Lung microvascular endothelial cell (primary cell): ENCODE results near the gene AP2B1. TPM values are rescaled to one million over a fixed set of nuclear protein-coding genes. Genes with fewer than 3 reads are reported as not detected.
A peak's percentile ranks its signal among the peaks of the same experiment; 100 is the strongest.
"Not testable (repeated sequence)": the region's sequence is repeated elsewhere in the genome, so short reads cannot be mapped to it uniquely, and the experiment has no call there.

ENCODE experiments used
- DNase-seq, 2 donors: peaks; one replicate each; pipeline versions ENCODE4 v3.0.0 to v3.0.0-alpha.2; 2010; ENCODE audit warnings: low read depth in 2 of 2
- total RNA-seq: library from RNA; depleted of rRNA; stranded (reverse); fragments of >200 nt; gene quantifications from 2 replicates; pipeline ENCODE4 v1.2.1, GENCODE V29; 2014

The AP2B1 gene
- total RNA-seq, 1 donor from 2014 or later, result 85.9 TPM

GRCh38 chr17:35575759-35576158 lies 11.4 kb upstream of the AP2B1 start:
- DNase-seq, result no peak

GRCh38 chr17:35577830-35578196 lies 9.3 kb upstream of the AP2B1 start:
- peak; percentile 36 to 46 for DNase-seq

- peak; percentile 86 to 90 for DNase-seq
Observed at GRCh38 chr17:35578197-35578928, 8.8 kb upstream of the AP2B1 start, which contains the start of gene PEX12. Gene PEX12, minus strand, starts transcription at chr17:35578571. Its CDS starts 550 bp downstream, at chr17:35578021.

- DNase-seq, result no peak
Observed at GRCh38 chr17:35578929-35579432, 8.1 kb upstream of the AP2B1 start.

GRCh38 chr17:35584061-35584460 lies 3.1 kb upstream of the AP2B1 start:
- no peak for DNase-seq

GRCh38 chr17:35586569-35587073 lies 501 bp upstream of the AP2B1 start:
- DNase-seq, result no peak

- peak in 1 of 2 donors; percentile 66 for DNase-seq
Observed at GRCh38 chr17:35588196-35588920, 1.2 kb downstream of the AP2B1 start.

- DNase-seq, result no peak
Observed at GRCh38 chr17:35596072-35596471, 8.9 kb downstream of the AP2B1 start.

- no peak for DNase-seq
Observed at GRCh38 chr17:35596530-35597233, 9.6 kb downstream of the AP2B1 start.

GRCh38 chr17:35597604-35598003 lies 10.5 kb downstream of the AP2B1 start:
- DNase-seq, result no peak

- DNase-seq, result no peak
Observed at GRCh38 chr17:35603674-35604073, 16.6 kb downstream of the AP2B1 start.

- no peak for DNase-seq
Observed at GRCh38 chr17:35605678-35606077, 18.6 kb downstream of the AP2B1 start.

GRCh38 chr17:35607239-35607847 lies 20.2 kb downstream of the AP2B1 start:
- peak in 1 of 2 donors; percentile 21 for DNase-seq

GRCh38 chr17:35609831-35610230 lies 22.7 kb downstream of the AP2B1 start:
- no peak for DNase-seq

GRCh38 chr17:35610746-35611145 lies 23.6 kb downstream of the AP2B1 start:
- DNase-seq, result not testable (repeated sequence)

GRCh38 chr17:35612924-35613521 lies 25.9 kb downstream of the AP2B1 start:
- peak; percentile 72 to 74 for DNase-seq

- DNase-seq, result no peak
Observed at GRCh38 chr17:35614810-35615209, 27.7 kb downstream of the AP2B1 start.

- peak; percentile 44 to 86 for DNase-seq
Observed at GRCh38 chr17:35616536-35616935, 29.4 kb downstream of the AP2B1 start.

- DNase-seq, result peak in 1 of 2 donors; percentile 85
Observed at GRCh38 chr17:35617505-35617904, 30.4 kb downstream of the AP2B1 start.

GRCh38 chr17:35618628-35619027 lies 31.5 kb downstream of the AP2B1 start:
- no peak for DNase-seq

GRCh38 chr17:35621768-35622167 lies 34.6 kb downstream of the AP2B1 start:
- no peak for DNase-seq
